HG03060 (cell line): Measurements from ENCODE around the gene ADGRG3.

Experiments used
- ATAC-seq: cut with Tn5 transposase; IDR thresholded peaks from one replicate; pipeline ENCODE4 v1.9.1; 2021; ENCODE audit warnings: low read depth, moderate number of reproducible peaks; ENCODE audit not compliant: unreplicated experiment

Gene ADGRG3

DNA sequence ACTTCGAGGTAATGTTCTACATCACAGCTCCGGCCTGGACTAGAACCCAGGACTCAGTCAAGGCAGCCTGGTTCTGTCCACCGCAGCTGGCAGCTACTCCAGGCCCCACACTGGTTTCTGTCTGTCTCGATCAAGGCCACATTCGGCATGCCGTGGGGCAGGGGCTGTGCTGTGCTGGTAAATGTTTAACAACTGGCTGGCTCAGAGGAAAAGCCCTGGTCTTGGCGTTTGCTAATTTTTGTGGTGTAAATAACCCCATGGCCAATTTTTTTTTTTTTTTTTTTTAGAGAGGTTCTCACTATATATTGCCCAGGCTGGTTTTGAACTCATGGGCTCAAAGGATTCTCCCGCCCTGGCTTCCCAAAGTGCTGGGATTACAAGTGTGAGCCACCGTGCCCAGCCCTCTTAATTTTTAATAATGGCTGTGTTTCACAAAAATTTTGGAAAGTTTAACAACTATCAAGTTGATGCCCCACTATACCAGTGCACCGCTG is 26.2 kb downstream of the ADGRG3 start:
- no peak for ATAC-seq

DNA sequence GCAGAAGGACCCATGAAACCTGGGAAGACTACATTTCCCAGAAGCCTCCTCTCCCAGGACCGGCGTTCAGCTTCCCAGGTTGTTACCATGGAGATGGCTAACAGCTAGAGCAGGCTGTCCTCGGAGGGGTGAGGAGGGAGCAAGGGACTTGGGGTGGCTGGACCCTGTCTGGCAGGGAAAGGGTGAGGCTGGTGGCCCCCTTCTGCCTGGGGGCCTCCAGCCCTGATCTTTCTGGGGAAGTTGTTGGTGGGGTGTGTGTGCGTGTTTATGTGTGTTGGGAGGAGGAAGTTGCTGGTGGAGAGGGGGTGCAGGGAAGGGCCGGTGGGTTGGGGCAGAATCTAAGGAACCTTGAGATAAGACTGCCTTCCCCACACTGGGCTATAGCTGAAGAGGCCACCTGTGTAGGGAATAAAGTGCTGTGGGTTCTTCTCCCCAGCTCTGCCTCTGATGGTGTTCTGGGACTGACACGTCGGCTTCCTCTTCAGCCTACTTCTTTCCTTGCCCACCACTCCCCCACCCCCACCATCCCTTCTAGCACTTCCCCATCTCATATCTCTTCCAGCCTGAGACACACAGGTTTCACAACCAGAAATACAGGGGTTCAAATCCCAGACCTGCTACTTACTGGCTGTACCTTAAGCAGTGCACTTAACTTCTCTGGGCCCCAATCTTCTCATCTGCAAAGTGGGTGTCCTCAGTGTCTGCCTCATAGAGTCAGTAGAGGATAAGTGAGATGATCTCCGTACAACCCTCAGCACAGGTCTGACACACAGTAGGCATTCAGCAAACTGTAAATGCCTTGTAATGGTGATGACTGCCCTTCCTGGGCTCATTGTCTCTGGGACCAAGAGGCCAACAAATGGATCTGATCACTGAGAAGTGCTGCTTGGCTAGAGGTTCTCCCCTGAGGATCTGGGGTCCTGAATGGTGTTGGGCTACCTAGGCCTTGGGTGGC is 26.9 kb downstream of the ADGRG3 start, which contains the start of gene DRC7:
Gene DRC7, plus strand, starts transcription at position 82 of the 955 bp plus-strand sequence. CDS start 3,144 bp downstream, outside the sequence.
- no peak for ATAC-seq

DNA sequence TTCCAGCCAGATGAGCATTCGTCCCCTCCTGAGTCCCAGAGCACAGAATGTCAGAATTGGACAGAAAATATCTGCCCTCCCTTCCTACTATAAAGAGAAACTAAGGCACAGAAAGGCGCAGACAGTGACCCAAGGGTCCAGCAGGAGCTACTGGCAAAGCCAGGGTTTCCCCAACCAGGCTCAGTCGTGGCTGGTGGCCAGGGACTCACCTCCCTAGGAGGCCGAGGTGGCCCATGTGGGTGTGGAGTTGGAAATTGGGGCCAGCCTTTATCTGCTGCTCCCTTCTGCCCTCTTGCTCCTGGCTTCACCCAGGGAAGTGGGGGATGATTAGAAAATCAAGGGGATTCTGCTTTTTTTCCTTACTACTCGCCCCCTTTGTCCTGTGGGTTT is 27.6 kb downstream of the ADGRG3 start:
- ATAC-seq: no peak

DNA sequence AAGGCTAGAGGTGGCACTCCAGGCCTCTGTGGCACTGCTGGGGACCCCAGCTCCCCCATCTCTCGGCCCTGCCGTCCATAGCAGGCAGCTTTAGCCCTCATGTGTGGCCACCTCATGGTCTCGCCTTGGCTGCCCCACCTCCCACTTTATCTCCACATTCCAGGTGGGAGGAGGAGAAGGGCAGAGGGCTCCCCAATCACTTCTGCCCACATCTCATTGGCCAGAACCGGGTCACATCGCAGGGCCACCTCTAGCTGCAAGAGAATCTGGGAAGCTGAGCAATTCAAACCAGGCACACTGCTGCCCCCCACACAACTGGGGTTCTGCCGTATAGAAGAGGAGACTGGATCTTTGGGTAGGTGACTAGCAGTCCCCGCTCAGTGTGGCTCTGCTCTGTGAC is 28.1 kb downstream of the ADGRG3 start:
- ATAC-seq: no peak

DNA sequence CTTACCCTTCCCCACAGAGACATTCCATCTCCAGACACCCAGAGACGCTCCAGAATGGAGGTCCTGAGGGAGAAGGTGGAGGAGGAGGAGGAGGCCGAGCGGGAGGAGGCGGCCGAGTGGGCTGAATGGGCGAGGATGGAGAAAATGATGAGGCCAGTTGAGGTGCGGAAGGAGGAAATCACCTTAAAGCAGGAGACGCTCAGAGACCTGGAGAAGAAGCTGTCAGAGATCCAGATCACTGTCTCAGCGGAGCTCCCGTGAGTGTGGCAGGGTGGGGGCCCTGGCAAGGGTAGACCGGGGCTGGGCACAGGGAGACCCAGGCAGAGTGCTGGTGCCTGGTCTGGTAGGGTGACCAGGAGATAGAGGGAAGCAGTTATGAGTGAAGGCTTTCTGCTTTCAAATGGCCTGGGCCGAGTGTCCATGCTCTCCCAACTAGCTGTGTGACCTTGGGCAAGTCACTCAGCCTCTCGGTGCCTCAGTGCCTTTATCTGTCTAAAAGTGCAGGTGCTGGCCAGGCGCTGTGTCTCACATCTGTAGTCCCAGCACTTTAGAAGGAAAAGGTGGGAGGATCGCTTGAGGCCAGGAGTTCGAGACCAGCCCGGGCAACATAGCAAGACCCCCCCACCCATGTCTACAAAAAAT is 29.9 kb downstream of the ADGRG3 start:
- no peak for ATAC-seq

DNA sequence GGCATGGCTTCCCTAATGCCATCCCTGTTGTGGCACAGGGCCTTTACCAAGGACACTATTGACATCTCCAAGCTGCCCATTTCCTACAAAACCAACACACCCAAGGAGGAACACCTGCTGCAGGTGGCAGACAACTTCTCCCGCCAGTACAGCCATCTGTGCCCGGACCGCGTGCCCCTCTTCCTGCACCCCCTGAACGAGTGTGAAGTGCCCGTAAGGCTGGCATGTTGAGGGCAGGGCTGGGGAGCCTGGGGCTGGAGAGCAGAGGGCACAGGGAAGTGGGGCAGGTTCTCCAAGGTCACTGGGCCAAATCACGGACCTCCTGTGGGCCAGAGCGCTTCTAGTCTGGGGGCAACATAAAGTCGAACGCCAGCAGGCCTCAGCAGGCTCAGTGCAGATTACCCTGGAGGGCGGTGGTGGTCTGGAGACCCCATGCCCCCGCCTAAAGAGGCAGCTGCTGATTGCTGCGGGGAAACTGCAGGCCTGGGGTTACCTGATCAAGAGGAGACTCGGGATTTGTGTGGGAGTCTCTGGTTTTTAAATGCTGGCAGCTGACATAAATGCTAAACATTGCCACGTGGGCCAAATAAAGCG is 30.8 kb downstream of the ADGRG3 start:
- no peak for ATAC-seq

DNA sequence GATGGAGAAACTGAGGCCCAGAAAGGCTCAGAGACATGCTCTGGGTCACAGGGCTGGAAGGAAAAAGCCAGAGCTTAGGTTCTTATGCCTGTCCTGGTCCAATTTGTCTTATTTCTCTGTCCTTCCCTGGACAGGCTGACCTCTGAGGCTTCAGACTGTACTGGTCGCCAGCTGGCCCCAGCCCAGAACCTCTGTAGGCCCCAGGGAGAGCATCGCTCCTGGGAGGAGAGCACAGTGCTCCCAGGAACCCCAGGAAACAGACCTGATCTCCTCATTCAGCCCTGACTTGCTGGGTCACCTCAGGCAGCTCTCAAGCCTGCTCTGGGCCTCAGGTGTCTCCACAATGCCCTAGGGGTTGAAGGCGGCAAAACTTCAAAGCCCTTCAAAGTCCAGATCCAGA is 31.4 kb downstream of the ADGRG3 start:
- no peak for ATAC-seq

DNA sequence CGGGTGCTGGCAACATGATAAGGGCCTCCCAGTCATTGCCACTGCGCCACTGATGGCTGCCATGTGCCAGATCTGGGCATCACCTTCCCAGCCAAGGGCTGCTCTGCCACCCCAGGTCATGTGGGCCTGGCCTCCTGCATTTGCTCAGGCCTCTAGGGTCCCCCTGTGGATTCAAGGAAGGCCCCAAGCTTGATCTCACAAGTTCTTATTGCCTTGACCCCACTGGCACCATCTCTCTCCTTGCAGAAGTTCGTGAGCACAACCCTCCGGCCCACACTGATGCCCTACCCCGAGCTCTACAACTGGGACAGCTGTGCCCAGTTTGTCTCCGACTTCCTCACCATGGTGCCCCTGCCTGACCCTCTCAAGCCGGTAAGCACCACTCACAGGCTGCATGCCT is 31.8 kb downstream of the ADGRG3 start:
- no peak for ATAC-seq

DNA sequence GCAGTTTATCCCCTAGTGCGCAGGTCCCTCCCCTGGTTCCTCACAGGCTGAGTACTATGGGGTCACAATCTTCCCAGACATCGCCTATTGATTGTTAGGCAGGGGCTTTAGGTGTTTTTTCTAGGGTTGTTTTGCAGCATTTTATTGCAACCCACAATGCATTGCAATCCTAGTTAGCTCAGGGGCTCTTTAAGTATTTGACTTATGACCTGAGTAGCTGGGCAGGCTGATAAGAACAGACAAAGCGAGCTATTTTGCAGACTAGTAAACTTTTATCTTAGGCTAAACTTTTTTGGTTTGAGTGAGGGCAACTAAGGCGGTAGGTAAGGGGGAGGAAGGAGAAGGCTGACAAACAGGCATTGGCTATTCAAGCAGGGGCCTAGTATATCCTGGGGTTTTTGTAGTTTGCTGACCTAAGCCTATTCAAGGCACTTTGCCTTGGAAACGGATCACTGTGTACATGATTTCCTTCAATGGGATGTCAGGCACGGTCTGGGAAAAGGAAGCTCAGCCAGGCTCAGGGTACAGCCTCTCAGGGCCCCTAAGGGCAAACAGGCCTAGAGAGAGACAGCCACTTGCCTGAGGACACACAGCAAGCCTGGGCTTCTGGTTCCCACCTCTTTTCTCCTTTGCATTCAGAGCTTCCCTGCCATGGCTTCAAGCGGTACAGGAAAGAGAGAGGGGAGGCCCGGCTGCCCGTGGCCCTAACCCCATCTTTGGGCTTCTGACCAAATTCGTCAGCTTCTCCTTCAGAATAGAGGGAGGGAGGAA is 32.9 kb downstream of the ADGRG3 start:
- no peak for ATAC-seq

DNA sequence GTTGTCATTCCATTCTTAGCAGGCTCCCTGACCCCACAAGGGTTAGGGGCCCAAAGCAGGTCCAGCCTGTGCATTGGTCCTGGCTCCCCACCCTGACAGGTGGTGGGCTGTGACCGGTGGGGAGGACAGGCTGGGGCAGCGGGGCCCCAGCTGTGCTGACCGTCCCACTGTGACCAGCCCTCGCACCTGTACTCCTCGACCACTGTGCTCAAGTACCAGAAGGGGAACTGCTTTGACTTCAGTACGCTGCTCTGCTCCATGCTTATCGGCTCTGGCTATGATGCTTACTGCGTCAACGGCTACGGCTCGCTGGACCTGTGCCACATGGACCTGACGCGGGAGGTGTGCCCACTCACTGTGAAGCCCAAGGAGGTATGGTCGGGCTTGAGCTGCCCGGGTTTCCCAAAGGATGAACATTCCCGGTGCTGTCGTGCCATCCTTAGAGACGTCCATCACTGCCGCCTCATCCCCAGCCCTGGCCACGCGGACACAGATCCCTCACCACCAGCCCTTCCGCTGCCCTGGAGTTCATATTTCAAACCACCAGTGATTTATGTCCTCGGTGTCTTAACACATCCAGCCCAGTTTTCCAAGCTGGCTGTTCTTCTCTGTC is 33.8 kb downstream of the ADGRG3 start:
- no peak for ATAC-seq

DNA sequence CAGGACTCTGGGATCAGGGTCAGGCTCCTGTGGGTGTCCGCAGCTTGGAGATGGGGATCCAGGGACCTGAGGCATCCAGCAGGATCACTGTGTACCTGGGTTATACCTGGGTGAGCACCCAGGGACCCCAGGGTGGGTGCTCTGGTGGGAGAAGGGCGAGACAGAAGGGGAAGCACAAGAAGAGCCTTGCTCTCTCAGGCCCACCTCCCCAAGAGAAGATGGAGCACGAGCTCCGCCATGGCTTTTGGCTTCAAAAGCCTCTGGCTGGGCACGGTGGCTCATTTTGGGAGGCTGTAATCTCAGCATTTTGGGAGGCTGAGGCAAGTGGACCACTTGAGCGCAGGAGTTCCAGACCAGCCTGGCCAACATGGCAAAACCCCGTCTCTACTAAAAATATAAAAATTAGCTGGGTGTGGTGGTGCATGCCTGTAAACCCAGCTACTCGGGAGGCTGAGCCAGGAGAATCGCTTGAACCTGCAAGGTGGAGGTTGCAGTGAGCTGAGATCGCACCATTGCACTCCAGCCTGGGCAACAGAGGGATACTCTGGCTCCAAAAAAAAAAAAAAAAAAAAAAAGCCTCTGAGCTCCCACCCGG is 35.4 kb downstream of the ADGRG3 start:
- no peak for ATAC-seq

DNA sequence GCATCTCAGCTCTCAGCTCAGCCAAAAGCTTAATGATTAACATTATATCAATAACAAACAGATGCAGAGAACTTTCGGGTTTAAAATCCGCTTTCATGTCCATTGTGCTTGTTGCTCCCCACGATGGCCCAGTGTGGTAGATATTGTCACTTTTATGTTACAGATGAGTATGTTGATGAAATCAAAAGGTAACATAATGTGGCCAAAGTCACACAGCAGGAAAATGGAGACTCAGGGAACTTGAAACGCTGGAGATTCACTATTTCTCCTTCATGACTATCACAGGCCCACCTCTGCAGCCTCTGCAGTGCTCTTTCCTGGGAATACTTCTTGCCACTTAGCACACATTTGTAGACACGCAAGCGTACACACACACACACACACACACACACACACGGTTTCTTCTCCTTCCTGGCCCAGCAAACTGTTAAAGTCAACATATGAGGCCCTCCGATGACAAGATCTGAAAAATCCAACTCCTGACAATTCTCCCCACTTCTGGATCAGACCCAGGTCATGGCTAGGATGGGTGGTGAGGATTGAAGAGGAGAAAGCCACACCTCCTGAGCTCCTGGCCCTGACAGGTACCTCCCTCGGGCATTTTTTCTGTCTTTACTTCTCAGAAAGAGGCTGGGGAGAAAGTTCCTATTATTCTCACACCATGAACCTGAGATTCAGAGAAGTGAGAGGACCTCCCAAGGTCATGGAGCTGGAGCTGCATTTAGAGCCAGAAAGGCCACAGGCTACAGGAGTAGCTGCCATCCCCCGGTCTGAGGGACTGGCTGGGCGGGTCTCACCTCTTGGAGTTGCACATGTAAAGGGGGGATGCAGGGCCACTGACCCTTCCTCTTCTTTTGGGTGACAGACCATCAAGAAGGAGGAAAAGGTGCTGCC is 36.2 kb downstream of the ADGRG3 start:
- ATAC-seq: no peak

DNA sequence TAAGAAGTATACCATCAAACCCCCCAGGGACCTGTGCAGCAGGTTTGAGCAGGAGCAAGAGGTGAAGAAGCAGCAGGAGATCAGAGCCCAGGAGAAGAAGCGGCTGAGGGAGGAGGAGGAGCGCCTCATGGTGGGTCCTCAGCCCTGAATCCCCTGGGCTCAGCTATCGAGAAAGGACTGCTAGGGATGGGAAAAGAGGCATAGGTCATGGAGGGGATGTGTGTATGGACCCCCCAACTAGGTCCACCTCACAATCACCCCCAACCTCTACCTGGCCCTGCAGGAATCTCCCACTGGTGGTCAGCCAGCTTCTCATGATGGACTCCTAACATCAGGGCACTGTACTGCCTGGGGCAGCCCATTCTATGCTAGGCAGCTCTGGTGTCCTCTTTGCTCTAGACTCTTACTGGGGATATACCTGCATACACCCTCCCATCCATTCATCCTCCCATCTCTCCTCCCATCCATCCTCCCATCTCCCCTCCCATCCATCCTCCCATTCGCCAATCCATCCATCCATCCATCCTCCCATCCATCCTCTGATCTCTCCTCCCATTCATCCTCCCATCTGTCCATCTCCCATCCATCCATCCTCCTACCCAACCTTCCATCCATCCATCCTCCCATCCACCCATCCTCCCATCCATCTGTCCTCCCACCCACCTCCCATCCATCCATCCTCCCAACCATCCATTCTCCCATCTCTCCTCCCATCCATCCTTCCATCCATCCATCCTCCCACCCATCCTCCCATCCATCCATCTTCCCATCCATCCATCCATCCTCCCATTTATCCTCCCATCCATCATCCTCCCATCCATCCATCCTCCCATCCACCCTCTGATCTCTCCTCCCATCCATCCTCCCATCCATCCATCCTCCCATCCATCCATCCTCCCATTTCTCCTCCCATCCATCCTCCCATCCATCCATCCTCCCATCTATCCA is 37.1 kb downstream of the ADGRG3 start:
- no peak for ATAC-seq

DNA sequence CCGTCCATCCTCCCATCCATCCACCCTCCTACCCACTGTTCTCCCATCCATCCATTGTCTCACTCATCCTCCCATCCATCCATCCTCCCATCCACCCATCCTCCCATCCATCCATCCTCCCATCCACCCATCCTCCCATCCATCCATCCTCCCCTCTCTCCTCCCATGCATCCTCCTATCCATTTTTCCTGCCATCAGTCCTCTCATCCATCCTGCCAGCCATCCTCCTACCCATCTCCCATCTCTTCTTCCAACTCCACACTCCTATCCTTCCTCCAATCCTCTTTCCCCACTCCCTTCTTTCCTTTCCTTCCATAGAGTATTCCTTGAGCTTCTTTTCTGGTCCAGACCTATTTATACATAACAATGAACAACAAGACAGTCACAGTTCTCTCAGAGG is 38.6 kb downstream of the ADGRG3 start:
- no peak for ATAC-seq

DNA sequence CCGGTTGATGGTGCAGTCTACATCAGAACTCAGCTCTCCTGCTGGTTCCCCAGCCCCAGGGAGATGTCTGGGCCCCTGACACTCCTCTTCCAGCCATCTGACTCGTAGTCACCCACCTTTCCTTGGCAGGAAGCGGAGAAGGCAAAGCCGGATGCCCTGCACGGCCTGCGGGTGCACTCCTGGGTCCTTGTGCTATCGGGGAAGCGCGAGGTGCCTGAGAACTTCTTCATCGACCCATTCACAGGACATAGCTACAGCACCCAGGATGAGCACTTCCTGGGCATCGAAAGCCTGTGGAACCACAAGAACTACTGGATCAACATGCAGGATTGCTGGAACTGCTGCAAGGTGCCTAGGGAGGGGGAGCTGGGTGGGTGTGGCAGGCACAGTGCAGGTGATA is 39.2 kb downstream of the ADGRG3 start:
- no peak for ATAC-seq

DNA sequence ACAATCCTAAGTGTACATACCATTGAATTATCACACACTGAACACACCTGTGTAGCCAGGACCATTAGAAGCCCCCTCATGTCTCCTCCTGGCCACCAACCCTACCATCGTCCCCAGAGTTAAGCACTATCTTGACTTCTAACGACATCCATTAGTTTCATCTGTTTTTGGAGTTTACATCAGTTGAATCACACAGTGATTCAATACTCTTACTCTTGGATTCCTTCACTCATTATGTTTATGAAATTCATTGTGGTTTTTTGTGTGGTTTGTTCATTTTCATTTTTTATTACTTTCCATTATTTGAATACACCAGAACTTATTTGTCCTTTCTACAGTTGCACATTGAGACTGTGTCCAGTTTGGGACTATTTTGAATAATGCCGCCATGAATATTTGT is 40.1 kb downstream of the ADGRG3 start:
- ATAC-seq: no peak

DNA sequence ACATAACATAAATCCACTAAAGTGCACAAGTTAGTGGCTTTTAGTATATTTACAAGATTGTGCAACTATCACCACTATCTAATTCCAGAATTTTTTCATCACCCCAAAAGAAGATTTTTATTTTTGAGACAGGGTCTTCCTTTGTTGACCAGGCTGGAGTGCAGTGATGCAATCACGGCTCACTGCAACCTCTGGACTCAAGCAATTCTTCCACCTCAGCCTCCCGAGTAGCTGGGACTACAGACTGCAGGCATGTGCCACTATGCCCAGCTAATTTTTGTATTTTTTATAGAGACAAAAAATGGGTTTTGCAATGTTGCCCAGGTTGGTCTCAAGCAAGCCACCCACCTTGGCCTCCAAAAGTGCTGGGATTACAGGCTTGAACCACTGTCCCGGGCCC is 41.6 kb downstream of the ADGRG3 start:
- ATAC-seq: no peak

DNA sequence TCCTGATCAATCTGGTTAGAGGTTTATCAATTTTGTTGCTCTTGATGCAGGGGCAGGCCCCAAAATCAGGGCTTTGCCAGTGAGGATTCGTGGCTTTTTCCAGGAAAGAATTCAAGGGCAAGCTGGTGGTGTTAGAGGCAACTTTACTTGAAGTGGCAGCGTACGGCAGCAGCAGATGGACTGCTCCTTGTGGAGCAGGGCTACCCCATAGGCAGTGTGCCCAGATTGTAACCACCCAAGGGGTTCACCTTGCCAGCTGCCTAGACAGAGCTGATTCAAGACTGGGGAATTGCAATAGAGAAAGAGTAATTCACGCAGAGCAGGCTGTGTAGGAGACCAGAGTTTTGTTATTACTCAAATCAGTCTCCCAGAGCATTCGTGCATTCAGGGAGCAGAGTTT is 43.2 kb downstream of the ADGRG3 start:
- ATAC-seq: no peak
